Upper lobe of right lung (tissue), 1 donor: Measurements from ENCODE around the gene EML6. TPM values are rescaled to one million over a fixed set of nuclear protein-coding genes. Genes with fewer than 3 reads are reported as not detected.
A peak's percentile ranks its signal among the peaks of the same experiment; 100 is the strongest.
"Not testable (repeated sequence)": the region's sequence is repeated elsewhere in the genome, so short reads cannot be mapped to it uniquely, and the experiment has no call there.

Source experiments
- ATAC-seq: fragments of 200-7000 bp; cut with Tn5 transposase; one replicate; pipeline ENCODE4 v1.9.1; 2020; ENCODE audit warnings: mild to moderate bottlenecking, moderate library complexity
- DNase-seq: peaks from one replicate; pipeline ENCODE4 v3.0.0-alpha.2; 2020
- H3K27ac ChIP-seq: fragments of 200-600 bp; one replicate; pipeline ENCODE4 v1.8.0; 2022
- H3K27me3 ChIP-seq: fragments of 200-600 bp; one replicate; pipeline ENCODE4 v1.8.0; 2022; ENCODE audit warnings: mild to moderate bottlenecking
- H3K36me3 ChIP-seq: fragments of 200-600 bp; one replicate; pipeline ENCODE4 v1.8.0; 2022
- H3K4me1 ChIP-seq: fragments of 200-600 bp; one replicate; pipeline ENCODE4 v1.8.0; 2022
- H3K4me3 ChIP-seq: fragments of 200-600 bp; one replicate; pipeline ENCODE4 v1.8.0; 2022; ENCODE audit warnings: mild to moderate bottlenecking
- H3K9me3 ChIP-seq: fragments of 200-600 bp; one replicate; pipeline ENCODE4 v1.8.0; 2022
- CTCF ChIP-seq: fragments of 200-600 bp; IDR thresholded peaks from one replicate; pipeline ENCODE4 v1.8.0; 2022; ENCODE audit warnings: antibody characterized with exemption
- intact Hi-C: fragments of 100-400 bp; cut with DNase I; formaldehyde crosslinking; loops from one replicate; pipeline ENCODE4 v1.11.0; 2022
- total RNA-seq: library from RNA; stranded (reverse); fragmentation: NEBNext Ultra II Directional; extraction: Animal tissue kit (Norgen Biotek cat#: 25700); gene quantifications from one replicate; pipeline ENCODE4 v1.2.1, GENCODE V29; 2021
- donor health status: DM: no; HTN: yes; CAD: no; lungs with severe emphysema.

EML6 gene
- total RNA-seq, 1 donor from 2014 or later = 1.4 TPM

- Histone ChIP-seq H3K4me3 (no peak overlapping the region), H3K9me3 (no peaks in the 10 kb centered on the region), H3K4me1 (no peaks in the 10 kb centered on the region), H3K27ac (no peak overlapping the region), H3K27me3 (no peaks in the 10 kb centered on the region), H3K36me3 (no peaks in the 10 kb centered on the region)
- TF ChIP-seq CTCF = no peak
- no peak for ATAC-seq
- intact Hi-C loops = no loop called here
- DNase-seq = no peak
Observed at GRCh38 chr2:54836477-54836876, 113.0 kb downstream of the EML6 start.

GRCh38 chr2:54838585-54839035 is 115.1 kb downstream of the EML6 start:
- intact Hi-C loops = no loop called here
- ATAC-seq = peak; percentile 90
- H3K4me1 ChIP-seq = no peaks in the 10 kb centered on the region
- DNase-seq = no peak
- no peaks in the 10 kb centered on the region for H3K9me3 ChIP-seq
- no peak overlapping the region for H3K4me3 ChIP-seq
- no peaks in the 10 kb centered on the region for H3K36me3 ChIP-seq
- peak; percentile 96 for TF ChIP-seq CTCF
- H3K27ac ChIP-seq = no peak overlapping the region
- no peaks in the 10 kb centered on the region for H3K27me3 ChIP-seq

GRCh38 chr2:54839461-54840255 is 116.2 kb downstream of the EML6 start:
- DNase-seq = no peak
- TF ChIP-seq CTCF = no peak
- H3K36me3 ChIP-seq = no peaks in the 10 kb centered on the region
- H3K27me3 ChIP-seq = no peaks in the 10 kb centered on the region
- no peak overlapping the region for H3K27ac ChIP-seq
- intact Hi-C loops = no loop called here
- H3K9me3 ChIP-seq = no peaks in the 10 kb centered on the region
- H3K4me3 ChIP-seq = no peak overlapping the region
- H3K4me1 ChIP-seq = no peaks in the 10 kb centered on the region
- peak; percentile 41 for ATAC-seq

GRCh38 chr2:54840559-54841468 is 117.4 kb downstream of the EML6 start:
- H3K27ac ChIP-seq = no peak overlapping the region
- H3K4me1 ChIP-seq = no peaks in the 10 kb centered on the region
- ATAC-seq (no peak), DNase-seq (no peak)
- H3K9me3 ChIP-seq = no peaks in the 10 kb centered on the region
- H3K27me3 ChIP-seq = no peaks in the 10 kb centered on the region
- no peaks in the 10 kb centered on the region for H3K36me3 ChIP-seq
- no peak for TF ChIP-seq CTCF
- H3K4me3 ChIP-seq = no peak overlapping the region
- intact Hi-C loops = no loop called here

- intact Hi-C loops, H3K27ac ChIP-seq, ATAC-seq, H3K9me3 ChIP-seq, DNase-seq, H3K27me3 ChIP-seq, H3K36me3 ChIP-seq, H3K4me3 ChIP-seq, H3K4me1 ChIP-seq: not testable (repeated sequence)
Observed at GRCh38 chr2:54841500-54841899, 118.0 kb downstream of the EML6 start.

- DNase-seq (no peak), ATAC-seq (no peak)
- H3K9me3 ChIP-seq = no peaks in the 10 kb centered on the region
- no peak for TF ChIP-seq CTCF
- H3K4me1 ChIP-seq = no peaks in the 10 kb centered on the region
- no peak overlapping the region for H3K27ac ChIP-seq
- intact Hi-C loops = no loop called here
- H3K36me3 ChIP-seq = no peaks in the 10 kb centered on the region
- no peaks in the 10 kb centered on the region for H3K27me3 ChIP-seq
- no peak overlapping the region for H3K4me3 ChIP-seq
Observed at GRCh38 chr2:54845094-54845493, 121.6 kb downstream of the EML6 start.
